Muscle of leg (tissue), 11 donors: ENCODE measurements around the gene SOCS2. TPM values are rescaled to one million over a fixed set of nuclear protein-coding genes. Genes with fewer than 3 reads are reported as not detected.
"Not testable (repeated sequence)": the region's sequence is repeated elsewhere in the genome, so short reads cannot be mapped to it uniquely, and the experiment has no call there.

ENCODE experiments used
- DNase-seq: peaks from one replicate; pipeline ENCODE4 v3.0.0; 2013
- H3K27ac ChIP-seq: one replicate; pipeline ENCODE4 v1.5.1; 2013; ENCODE audit warnings: mild to moderate bottlenecking, low read length, control low read depth
- H3K27me3 ChIP-seq: one replicate; pipeline ENCODE4 v1.6.1; 2013; ENCODE audit warnings: low read length; ENCODE audit not compliant: control insufficient read depth, insufficient read depth
- H3K36me3 ChIP-seq: one replicate; pipeline ENCODE4 v1.6.1; 2013; ENCODE audit warnings: low read length; ENCODE audit not compliant: control insufficient read depth, insufficient read depth
- H3K4me1 ChIP-seq: one replicate; pipeline ENCODE4 v1.6.1; 2013; ENCODE audit warnings: low read length; ENCODE audit not compliant: control insufficient read depth, insufficient read depth
- H3K4me3 ChIP-seq: one replicate; pipeline ENCODE4 v1.5.1; 2013; ENCODE audit warnings: low read length, control low read depth
- H3K9me3 ChIP-seq: replicated peaks from 2 replicates; pipeline ENCODE4 v1.6.1; 2013; ENCODE audit warnings: low read depth, low read length; ENCODE audit not compliant: control insufficient read depth
- WGBS: methylation state at CpG from one replicate; pipeline ENCODE4 v1.1.5; 2013; ENCODE audit warnings: missing lambda C conversion rate; ENCODE audit not compliant: insufficient coverage; 5-methylcytosine and 5-hydroxymethylcytosine counted together
- polyA plus RNA-seq, 8 donors: library from polyadenylated mRNA; unstranded; fragments of 120-200 nt; gene quantifications; one replicate each; pipeline versions ENCODE4 v1.2.1 to v1.2.3, GENCODE V29; 2013; ENCODE audit warnings: inconsistent platforms in 1 of 8, low replicate concordance in 1 of 8; ENCODE audit not compliant: insufficient read length in 8 of 8, insufficient read depth in 1 of 8
- total RNA-seq: library from RNA; stranded (reverse); fragments of 120-200 nt; gene quantifications from one replicate; pipeline ENCODE4 v1.2.4, GENCODE V29; 2013

SOCS2 gene
- total and polyA plus RNA-seq, 9 donors = 14.7 to 19.9 (median 16.3) TPM

- Histone ChIP-seq H3K4me1 (no peaks in the 10 kb centered on the region), H3K9me3 (no peaks in the 10 kb centered on the region), H3K36me3 (no peaks in the 10 kb centered on the region), H3K27me3 (no peaks in the 10 kb centered on the region), H3K4me3 (no peak overlapping the region), H3K27ac (no peak overlapping the region)
- DNase-seq = no peak
- no CpG with 5 or more reads among the region's 4 CpGs for WGBS
These were observed 37.1 kb downstream of the SOCS2 start for GRCh38 chr12:93609281-93610192.

- Histone ChIP-seq H3K36me3 (no peaks in the 10 kb centered on the region), H3K9me3 (no peaks in the 10 kb centered on the region), H3K4me1 (no peaks in the 10 kb centered on the region), H3K27me3 (no peaks in the 10 kb centered on the region), H3K4me3 (no peak overlapping the region), H3K27ac (no peak overlapping the region)
- WGBS = 16% methylated on average over 3 of the region's 4 CpGs
- DNase-seq = peak; percentile 62
These were observed 40.3 kb downstream of the SOCS2 start for GRCh38 chr12:93612776-93613175.

DNA sequence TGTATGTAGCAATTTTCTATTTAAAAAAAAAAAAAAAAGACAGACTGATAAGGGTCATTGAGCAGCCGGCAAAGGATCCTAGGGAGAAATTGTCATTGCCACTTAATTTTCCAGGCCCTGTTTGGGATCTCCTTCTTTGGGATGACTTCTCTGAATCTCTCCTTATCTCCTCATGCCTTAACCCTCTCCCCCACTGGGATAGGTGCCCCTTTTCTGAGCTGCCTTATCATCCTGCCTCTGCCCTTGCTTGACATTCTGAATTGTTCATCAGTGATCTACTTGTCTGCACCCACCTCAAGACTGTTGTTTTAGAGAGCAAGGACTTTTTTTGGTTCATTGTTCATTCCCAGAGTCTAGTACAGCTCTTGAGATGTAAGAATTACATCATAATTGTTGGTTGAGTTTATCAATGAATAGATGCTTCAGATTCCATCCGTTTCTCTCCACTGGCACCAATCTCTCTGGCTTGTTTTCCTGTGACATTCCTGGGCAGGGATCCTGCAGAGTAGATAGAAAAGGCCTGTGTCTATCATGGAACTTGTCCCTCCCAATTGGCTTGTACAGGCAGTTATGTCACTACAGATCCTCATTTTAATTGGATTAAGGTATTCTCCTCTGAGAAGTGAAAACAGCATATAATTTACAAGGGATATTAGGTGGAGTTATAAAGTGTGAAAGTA, 42.6 kb downstream of the SOCS2 start:
- no peak for DNase-seq
- Histone ChIP-seq H3K9me3 (no peaks in the 10 kb centered on the region), H3K4me1 (no peaks in the 10 kb centered on the region), H3K27me3 (peaks cover 2% of the 10 kb centered on the region), H3K4me3 (no peak overlapping the region), H3K36me3 (no peaks in the 10 kb centered on the region), H3K27ac (no peak overlapping the region)
- no CpG with 5 or more reads among the region's 2 CpGs for WGBS

DNA sequence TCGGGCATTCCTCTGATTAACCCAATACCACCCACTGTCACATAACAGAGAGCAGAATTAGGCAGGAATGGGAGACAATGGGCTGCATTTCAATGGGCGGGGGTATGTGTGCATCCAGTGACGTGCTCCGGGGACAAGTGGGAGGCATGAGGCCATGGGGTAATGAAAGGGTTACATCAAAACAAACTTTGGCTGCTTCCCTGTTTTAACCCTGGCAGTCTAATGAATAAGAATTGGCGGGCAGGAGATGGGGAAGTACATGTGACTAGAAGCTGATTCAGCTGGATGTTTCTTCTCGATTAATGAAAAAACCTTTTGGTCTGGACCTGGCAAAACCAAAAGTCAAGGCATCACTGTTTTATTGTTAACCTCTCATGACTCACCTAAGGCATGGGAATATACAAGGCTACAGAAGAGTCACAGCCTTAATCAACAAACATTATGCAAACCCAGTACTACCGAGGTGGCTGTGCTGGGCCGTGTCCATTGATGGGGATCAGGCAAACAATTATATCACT, 44.2 kb downstream of the SOCS2 start:
- Histone ChIP-seq H3K9me3 (no peaks in the 10 kb centered on the region), H3K27ac (no peak overlapping the region), H3K36me3 (no peaks in the 10 kb centered on the region), H3K27me3 (peaks cover 2% of the 10 kb centered on the region), H3K4me3 (no peak overlapping the region), H3K4me1 (no peaks in the 10 kb centered on the region)
- DNase-seq = peak; percentile 41
- WGBS = 67% methylated on average over 4 of the region's 8 CpGs

- no peaks in the 10 kb centered on the region for H3K36me3 ChIP-seq
- 95% methylated on average over 2 of the region's 8 CpGs for WGBS
- no peaks in the 10 kb centered on the region for H3K9me3 ChIP-seq
- no peak overlapping the region for H3K4me3 ChIP-seq
- DNase-seq = no peak
- H3K27ac ChIP-seq = no peak overlapping the region
- peaks cover 2% of the 10 kb centered on the region for H3K27me3 ChIP-seq
- no peaks in the 10 kb centered on the region for H3K4me1 ChIP-seq
These were observed 46.5 kb downstream of the SOCS2 start for GRCh38 chr12:93618891-93619410.

DNA sequence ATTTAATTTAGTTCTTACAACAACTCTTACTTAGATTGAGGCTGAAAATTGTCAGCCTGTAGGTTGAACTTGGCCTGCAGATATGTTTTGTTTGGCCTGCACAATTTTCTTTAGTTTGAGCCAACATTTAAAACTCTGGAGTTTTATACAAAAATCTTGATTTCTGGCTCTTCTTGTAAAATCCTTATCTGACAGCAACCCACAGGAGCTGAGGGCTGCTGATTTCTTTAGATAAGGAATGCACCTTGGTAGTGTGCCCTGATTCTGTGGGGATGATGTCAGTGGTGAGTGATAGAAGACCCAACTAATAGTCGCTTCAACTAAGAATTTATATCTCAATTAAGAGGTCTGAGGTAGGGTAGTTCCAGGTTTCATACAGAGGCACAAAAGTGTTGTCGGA, 49.5 kb downstream of the SOCS2 start:
- Histone ChIP-seq H3K9me3 (no peaks in the 10 kb centered on the region), H3K4me3 (no peak overlapping the region), H3K36me3 (no peaks in the 10 kb centered on the region), H3K27me3 (peaks cover 2% of the 10 kb centered on the region), H3K27ac (no peak overlapping the region), H3K4me1 (no peaks in the 10 kb centered on the region)
- DNase-seq = no peak
- WGBS = no CpG with 5 or more reads among the region's 2 CpGs

DNA sequence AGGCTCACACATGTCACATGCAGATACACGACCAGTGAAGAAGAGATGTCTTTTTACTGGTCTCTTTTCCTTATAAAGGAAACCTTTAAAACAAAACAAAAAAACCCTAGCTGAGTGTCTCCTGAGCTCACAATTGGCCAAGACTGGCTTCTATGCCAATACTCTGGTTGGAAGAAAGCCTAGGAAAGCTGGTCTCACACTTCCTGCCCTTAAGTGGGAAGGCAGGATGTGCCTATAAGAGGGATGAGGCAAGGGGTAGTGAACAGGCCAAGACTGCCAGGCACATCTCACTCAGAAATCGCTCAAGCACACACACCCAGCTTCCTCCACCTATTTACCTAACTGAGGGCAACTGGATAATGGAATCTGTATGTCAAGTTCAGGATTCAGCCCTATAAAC, 50.0 kb downstream of the SOCS2 start:
- H3K36me3 ChIP-seq = no peaks in the 10 kb centered on the region
- no peaks in the 10 kb centered on the region for H3K9me3 ChIP-seq
- H3K4me1 ChIP-seq = no peaks in the 10 kb centered on the region
- H3K27me3 ChIP-seq = peaks cover 2% of the 10 kb centered on the region
- no peak for DNase-seq
- no CpG with 5 or more reads among the region's 2 CpGs for WGBS
- no peak overlapping the region for H3K4me3 ChIP-seq
- H3K27ac ChIP-seq = no peak overlapping the region

GRCh38 chr12:93624595-93625294, 52.3 kb downstream of the SOCS2 start:
- no peak for DNase-seq
- Histone ChIP-seq H3K9me3 (no peaks in the 10 kb centered on the region), H3K36me3 (no peaks in the 10 kb centered on the region), H3K27me3 (no peaks in the 10 kb centered on the region), H3K27ac (no peak overlapping the region), H3K4me1 (no peaks in the 10 kb centered on the region), H3K4me3 (no peak overlapping the region)
- 67% methylated on average over 1 of the region's 2 CpGs for WGBS

- H3K27me3 ChIP-seq, H3K4me1 ChIP-seq, H3K36me3 ChIP-seq, H3K9me3 ChIP-seq, DNase-seq, H3K27ac ChIP-seq, H3K4me3 ChIP-seq: not testable (repeated sequence)
- WGBS = 91% methylated on average over 5 of the region's 8 CpGs
These were observed 52.8 kb downstream of the SOCS2 start for GRCh38 chr12:93625295-93625645.

DNA sequence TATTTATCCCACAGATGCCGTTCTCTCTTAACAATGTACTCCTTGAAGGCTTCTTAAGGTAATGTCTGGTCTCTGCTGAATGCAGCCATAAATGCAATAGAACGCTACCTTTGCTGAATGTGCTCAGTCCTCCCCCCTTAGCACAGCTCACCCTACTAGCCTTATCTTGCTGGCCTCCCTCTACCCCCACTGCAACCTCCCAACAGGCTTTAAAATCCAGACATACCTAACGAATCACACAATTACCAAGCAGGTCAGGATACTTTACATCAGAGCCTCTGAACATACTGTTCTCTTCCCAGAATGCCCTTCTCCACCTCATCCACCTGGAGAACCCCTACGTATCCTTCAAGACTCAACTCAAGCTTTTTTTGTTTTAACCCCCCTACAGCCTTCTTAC, 53.7 kb downstream of the SOCS2 start:
- no peaks in the 10 kb centered on the region for H3K4me1 ChIP-seq
- WGBS = 72% methylated on average over 3 of the region's 4 CpGs
- H3K27ac ChIP-seq = no peak overlapping the region
- no peaks in the 10 kb centered on the region for H3K27me3 ChIP-seq
- no peak overlapping the region for H3K4me3 ChIP-seq
- no peaks in the 10 kb centered on the region for H3K36me3 ChIP-seq
- DNase-seq = no peak
- H3K9me3 ChIP-seq = no peaks in the 10 kb centered on the region
